Esophagus squamous epithelium (tissue), 4 donors: ENCODE data around the gene FILIP1L.

Source experiments
- CTCF ChIP-seq, 6 experiments: fragments of 450-650 bp in 4 of 6; fragments of 200-600 bp in 2 of 6; sonication (generic) in 2 of 6; IDR thresholded peaks; one replicate each; pipeline ENCODE4 v1.5.1; 2016 to 2019; ENCODE audit warnings: antibody characterized with exemption in 6 of 6, mild to moderate bottlenecking in 4 of 6, moderate library complexity in 4 of 6
- POLR2A ChIP-seq, 4 donors: fragments of 450-650 bp; IDR thresholded peaks; one replicate each; pipeline ENCODE4 v1.6.1; 2017; ENCODE audit warnings: antibody characterized with exemption in 4 of 4, mild to moderate bottlenecking in 4 of 4, moderate library complexity in 3 of 4

- no peak for TF ChIP-seq CTCF (IDR thresholded peaks at IDR 0.05)
- no peak for TF ChIP-seq POLR2A (IDR thresholded peaks at IDR 0.05)
Measured at GRCh38 chr3:100043271-100043670, 71.0 kb downstream of the FILIP1L start.
